ENCODE measurements around the gene CBLB.

DNA sequence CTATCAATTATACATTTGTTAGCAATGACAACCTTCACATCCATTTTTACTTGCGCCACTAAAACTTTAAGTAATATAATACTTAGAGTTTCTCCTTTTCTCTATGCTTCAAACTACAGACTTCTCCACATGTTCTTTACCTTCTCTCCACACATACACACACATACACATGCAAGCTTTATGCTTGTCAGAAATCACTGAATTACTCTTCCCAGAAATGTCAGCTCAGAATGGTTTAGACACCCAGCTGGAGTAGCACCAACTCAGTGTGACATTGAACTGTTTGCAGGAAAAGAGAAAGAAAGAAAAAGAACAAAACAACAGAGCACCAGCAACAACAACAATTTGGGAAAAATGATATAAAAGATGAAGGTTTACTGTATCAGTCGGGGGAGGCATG lies 20.9 kb downstream of the CBLB start:
- TF ChIP-seq POLR2AphosphoS5 (IDR thresholded peaks at IDR 0.05; ENCODE audit: low read depth, low read length) (no peak), SIN3A (IDR thresholded peaks at IDR 0.05; ENCODE audit: borderline replicate concordance, insufficient read depth, low read length) (no peak), FOXP2 (optimal IDR thresholded peaks at IDR 0.05; ENCODE audit: borderline replicate concordance, extremely low read depth, extremely low read length, insufficient read depth) (no peak), TAF1 (IDR thresholded peaks at IDR 0.05; ENCODE audit: borderline replicate concordance, insufficient read depth, low read length) (no peak)
- TF ChIP-seq, protein P1, sequence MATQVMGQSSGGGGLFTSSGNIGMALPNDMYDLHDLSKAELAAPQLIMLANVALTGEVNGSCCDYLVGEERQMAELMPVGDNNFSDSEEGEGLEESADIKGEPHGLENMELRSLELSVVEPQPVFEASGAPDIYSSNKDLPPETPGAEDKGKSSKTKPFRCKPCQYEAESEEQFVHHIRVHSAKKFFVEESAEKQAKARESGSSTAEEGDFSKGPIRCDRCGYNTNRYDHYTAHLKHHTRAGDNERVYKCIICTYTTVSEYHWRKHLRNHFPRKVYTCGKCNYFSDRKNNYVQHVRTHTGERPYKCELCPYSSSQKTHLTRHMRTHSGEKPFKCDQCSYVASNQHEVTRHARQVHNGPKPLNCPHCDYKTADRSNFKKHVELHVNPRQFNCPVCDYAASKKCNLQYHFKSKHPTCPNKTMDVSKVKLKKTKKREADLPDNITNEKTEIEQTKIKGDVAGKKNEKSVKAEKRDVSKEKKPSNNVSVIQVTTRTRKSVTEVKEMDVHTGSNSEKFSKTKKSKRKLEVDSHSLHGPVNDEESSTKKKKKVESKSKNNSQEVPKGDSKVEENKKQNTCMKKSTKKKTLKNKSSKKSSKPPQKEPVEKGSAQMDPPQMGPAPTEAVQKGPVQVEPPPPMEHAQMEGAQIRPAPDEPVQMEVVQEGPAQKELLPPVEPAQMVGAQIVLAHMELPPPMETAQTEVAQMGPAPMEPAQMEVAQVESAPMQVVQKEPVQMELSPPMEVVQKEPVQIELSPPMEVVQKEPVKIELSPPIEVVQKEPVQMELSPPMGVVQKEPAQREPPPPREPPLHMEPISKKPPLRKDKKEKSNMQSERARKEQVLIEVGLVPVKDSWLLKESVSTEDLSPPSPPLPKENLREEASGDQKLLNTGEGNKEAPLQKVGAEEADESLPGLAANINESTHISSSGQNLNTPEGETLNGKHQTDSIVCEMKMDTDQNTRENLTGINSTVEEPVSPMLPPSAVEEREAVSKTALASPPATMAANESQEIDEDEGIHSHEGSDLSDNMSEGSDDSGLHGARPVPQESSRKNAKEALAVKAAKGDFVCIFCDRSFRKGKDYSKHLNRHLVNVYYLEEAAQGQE (IDR thresholded peaks at IDR 0.05; ENCODE audit: insufficient read depth in 1 of 2, low read depth in 2 of 2, low read length in 2 of 2): no peak
